ENCODE results near the gene SLC6A7. TPM values are rescaled to one million over a fixed set of nuclear protein-coding genes. Genes with fewer than 3 reads are reported as not detected.

Gene SLC6A7
- total and polyA plus RNA-seq, 9 donors, result 0.02 TPM; not detected in 8

- H3K27ac ChIP-seq, result no peak overlapping the region
- intact Hi-C loops (cut with DNase I), result no loop called here
- DNase-seq, result no peak
- no peak overlapping the region for H3K4me3 ChIP-seq
- no peaks in the 10 kb centered on the region for H3K4me1 ChIP-seq (ENCODE audit: insufficient read depth)
- H3K36me3 ChIP-seq, result no peaks in the 10 kb centered on the region
- H3K9me3 ChIP-seq, result no peaks in the 10 kb centered on the region
- no peak for TF ChIP-seq EP300 (IDR thresholded peaks at IDR 0.05)
- TF ChIP-seq POLR2A (IDR thresholded peaks at IDR 0.05), result no peak
- no peak for TF ChIP-seq CTCF (IDR thresholded peaks at IDR 0.05)
- no peaks in the 10 kb centered on the region for H3K27me3 ChIP-seq
- 69 to 74% (median 74%) methylated on average over 19 of the region's 19 CpGs for WGBS, 3 donors
Observed at GRCh38 chr5:150208187-150209098, 18.6 kb downstream of the SLC6A7 start.

GRCh38 chr5:150209099-150209635 lies 19.3 kb downstream of the SLC6A7 start:
- H3K27me3 ChIP-seq, result no peaks in the 10 kb centered on the region
- H3K9me3 ChIP-seq, result no peaks in the 10 kb centered on the region
- H3K27ac ChIP-seq, result no peak overlapping the region
- no peak for DNase-seq
- intact Hi-C loops (cut with DNase I), result no loop called here
- H3K36me3 ChIP-seq, result no peaks in the 10 kb centered on the region
- TF ChIP-seq POLR2A (IDR thresholded peaks at IDR 0.05), result no peak
- 78 to 86% (median 80%) methylated on average over 21 of the region's 21 CpGs for WGBS, 3 donors
- H3K4me1 ChIP-seq (ENCODE audit: insufficient read depth), result no peaks in the 10 kb centered on the region
- no peak overlapping the region for H3K4me3 ChIP-seq

GRCh38 chr5:150210644-150211043 lies 20.8 kb downstream of the SLC6A7 start:
- 73 to 79% (median 73%) methylated on average over 6 of the region's 6 CpGs for WGBS, 3 donors
- TF ChIP-seq EP300 (IDR thresholded peaks at IDR 0.05), result no peak
- no peak for TF ChIP-seq POLR2A (IDR thresholded peaks at IDR 0.05)
- no peak for TF ChIP-seq CTCF (IDR thresholded peaks at IDR 0.05)
- Histone ChIP-seq H3K27ac (no peak overlapping the region), H3K27me3 (no peaks in the 10 kb centered on the region), H3K36me3 (no peaks in the 10 kb centered on the region), H3K4me1 (ENCODE audit: insufficient read depth) (no peaks in the 10 kb centered on the region), H3K9me3 (no peaks in the 10 kb centered on the region), H3K4me3 (no peak overlapping the region)
- DNase-seq, result no peak
- intact Hi-C loops (cut with DNase I), result loop anchor here in 1 of 4 donors (10.0 kb wide), 2 partner anchors 206 to 376 kb away; partner anchors contain the start of genes HMGXB3 and TIGD6

- H3K4me3 ChIP-seq, result no peak overlapping the region
- H3K36me3 ChIP-seq, result no peaks in the 10 kb centered on the region
- no peaks in the 10 kb centered on the region for H3K9me3 ChIP-seq
- no peaks in the 10 kb centered on the region for H3K27me3 ChIP-seq
- intact Hi-C loops (cut with DNase I), result loop anchor here in 1 of 4 donors (10.0 kb wide), 2 partner anchors 207 to 377 kb away; partner anchors contain the start of genes HMGXB3 and TIGD6
- TF ChIP-seq EP300 (IDR thresholded peaks at IDR 0.05) (no peak), POLR2A (IDR thresholded peaks at IDR 0.05) (no peak), CTCF (IDR thresholded peaks at IDR 0.05) (no peak)
- H3K4me1 ChIP-seq (ENCODE audit: insufficient read depth), result no peaks in the 10 kb centered on the region
- DNase-seq, result no peak
- 83 to 88% (median 86%) methylated on average over 15 of the region's 15 CpGs for WGBS, 3 donors
- no peak overlapping the region for H3K27ac ChIP-seq
Observed at GRCh38 chr5:150211156-150212030, 21.5 kb downstream of the SLC6A7 start.
